ENCODE results near the gene FDXR.
A peak's percentile ranks its signal among the peaks of the same experiment; 100 is the strongest.

FDXR gene

GRCh38 chr17:74888469-74888868, 15.7 kb upstream of the FDXR start:
- Mint-ChIP-seq H3K4me1 (no peaks in the 10 kb centered on the region), H3K4me3 (no peak overlapping the region), H3K36me3 (no peaks in the 10 kb centered on the region), H3K27ac (no peak overlapping the region), H3K9me3 (no peaks in the 10 kb centered on the region), H3K27me3 (peaks cover 76% of the 10 kb centered on the region)
- no peak for DNase-seq
- CTCF ChIA-PET, result interaction anchor here (1.5 kb wide), 1 partner anchor 24 kb away, joined by 3 read pairs; no protein-coding TSS in a partner anchor

GRCh38 chr17:74883241-74883745, 10.5 kb upstream of the FDXR start:
- CTCF ChIA-PET, result no interaction called here
- Mint-ChIP-seq H3K36me3 (no peaks in the 10 kb centered on the region), H3K9me3 (no peaks in the 10 kb centered on the region), H3K27me3 (peaks cover 73% of the 10 kb centered on the region), H3K4me1 (no peaks in the 10 kb centered on the region), H3K4me3 (no peak overlapping the region), H3K27ac (no peak overlapping the region)
- no peak for DNase-seq

GRCh38 chr17:74882517-74883240, 9.9 kb upstream of the FDXR start:
- CTCF ChIA-PET, result interaction anchor here (1.2 kb wide), 1 partner anchor 17 kb away, joined by 3 read pairs; no protein-coding TSS in a partner anchor
- Mint-ChIP-seq H3K4me1 (no peaks in the 10 kb centered on the region), H3K4me3 (no peak overlapping the region), H3K27ac (no peak overlapping the region), H3K9me3 (no peaks in the 10 kb centered on the region), H3K36me3 (no peaks in the 10 kb centered on the region), H3K27me3 (peaks cover 72% of the 10 kb centered on the region)
- DNase-seq, result no peak

- CTCF ChIA-PET, result interaction anchor here (1.3 kb wide), 1 partner anchor 139 kb away, joined by 3 read pairs; no protein-coding TSS in a partner anchor
- no peak overlapping the region for H3K27ac Mint-ChIP-seq
- H3K4me1 Mint-ChIP-seq, result no peaks in the 10 kb centered on the region
These were observed 8.3 kb upstream of the FDXR start for GRCh38 chr17:74881073-74881472.

GRCh38 chr17:74879308-74879707, 6.5 kb upstream of the FDXR start:
- no peak for DNase-seq
- peaks cover 53% of the 10 kb centered on the region for H3K27me3 Mint-ChIP-seq
- H3K27ac Mint-ChIP-seq, result no peak overlapping the region
- H3K4me3 Mint-ChIP-seq, result no peak overlapping the region
- H3K4me1 Mint-ChIP-seq, result peaks cover 12% of the 10 kb centered on the region
- no peaks in the 10 kb centered on the region for H3K36me3 Mint-ChIP-seq
- H3K9me3 Mint-ChIP-seq, result no peaks in the 10 kb centered on the region
- CTCF ChIA-PET, result interaction anchor here (1.1 kb wide), 1 partner anchor 14 kb away, joined by 3 read pairs; no protein-coding TSS in a partner anchor

More at GRCh38 chr17:74881073-74881472, 8.3 kb upstream of the FDXR start:
- Mint-ChIP-seq H3K9me3 (no peaks in the 10 kb centered on the region), H3K4me3 (no peak overlapping the region), H3K27me3 (peaks cover 65% of the 10 kb centered on the region), H3K36me3 (no peaks in the 10 kb centered on the region)
- DNase-seq, result no peak

GRCh38 chr17:74878658-74879057, 5.9 kb upstream of the FDXR start:
- H3K27ac Mint-ChIP-seq, result no peak overlapping the region
- CTCF ChIA-PET, result interaction anchor here (1.0 kb wide), 1 partner anchor 13 kb away, joined by 3 read pairs; no protein-coding TSS in a partner anchor
- peaks cover 48% of the 10 kb centered on the region for H3K27me3 Mint-ChIP-seq
- H3K4me1 Mint-ChIP-seq, result peaks cover 18% of the 10 kb centered on the region
- no peak for DNase-seq
- H3K9me3 Mint-ChIP-seq, result no peaks in the 10 kb centered on the region
- H3K36me3 Mint-ChIP-seq, result no peaks in the 10 kb centered on the region
- no peak overlapping the region for H3K4me3 Mint-ChIP-seq

GRCh38 chr17:74877592-74878548, 5.1 kb upstream of the FDXR start:
- H3K4me1 Mint-ChIP-seq, result peaks cover 22% of the 10 kb centered on the region
- no peak overlapping the region for H3K4me3 Mint-ChIP-seq
- peaks cover 45% of the 10 kb centered on the region for H3K27me3 Mint-ChIP-seq
- H3K36me3 Mint-ChIP-seq, result no peaks in the 10 kb centered on the region
- DNase-seq, result no peak
- H3K9me3 Mint-ChIP-seq, result no peaks in the 10 kb centered on the region
- H3K27ac Mint-ChIP-seq, result no peak overlapping the region
- CTCF ChIA-PET, result interaction anchor here (1.0 kb wide), 1 partner anchor 12 kb away, joined by 3 read pairs; no protein-coding TSS in a partner anchor

- H3K4me1 Mint-ChIP-seq, result peaks cover 39% of the 10 kb centered on the region
- CTCF ChIA-PET, result interaction anchor here (0.7 to 2.1 kb wide), 3 partner anchors 11 to 63 kb away, joined by 3 to 6 read pairs (median 3); no protein-coding TSS in a partner anchor
These were observed 3.3 kb upstream of the FDXR start for GRCh38 chr17:74875977-74876593.

GRCh38 chr17:74875155-74875976, 2.6 kb upstream of the FDXR start:
- no peak for DNase-seq
- H3K36me3 Mint-ChIP-seq, result peaks cover 5% of the 10 kb centered on the region
- H3K4me1 Mint-ChIP-seq, result peaks cover 40% of the 10 kb centered on the region
- CTCF ChIA-PET, result interaction anchor here (1.0 to 2.1 kb wide), 6 partner anchors 10 to 138 kb away, joined by 3 to 6 read pairs (median 4); partner anchors contain the start of gene RAB37
- no peaks in the 10 kb centered on the region for H3K9me3 Mint-ChIP-seq
- H3K27me3 Mint-ChIP-seq, result peaks cover 21% of the 10 kb centered on the region
- H3K4me3 Mint-ChIP-seq, result no peak overlapping the region
- H3K27ac Mint-ChIP-seq, result no peak overlapping the region

More at GRCh38 chr17:74875977-74876593, 3.3 kb upstream of the FDXR start:
- Mint-ChIP-seq H3K4me3 (no peak overlapping the region), H3K36me3 (peaks cover 3% of the 10 kb centered on the region), H3K27ac (no peak overlapping the region), H3K9me3 (no peaks in the 10 kb centered on the region), H3K27me3 (peaks cover 29% of the 10 kb centered on the region)
- no peak for DNase-seq

- Mint-ChIP-seq H3K27me3 (peaks cover 18% of the 10 kb centered on the region), H3K4me1 (peaks cover 43% of the 10 kb centered on the region), H3K4me3 (no peak overlapping the region), H3K27ac (peak overlapping the region; percentile 21), H3K9me3 (no peaks in the 10 kb centered on the region), H3K36me3 (peaks cover 5% of the 10 kb centered on the region)
- CTCF ChIA-PET, result interaction anchor here (1.0 to 1.6 kb wide), 4 partner anchors 11 to 137 kb away, joined by 3 to 5 read pairs (median 4); partner anchors contain the start of gene RAB37
- DNase-seq, result no peak
These were observed 1.8 kb upstream of the FDXR start for GRCh38 chr17:74874615-74875037.

GRCh38 chr17:74873874-74874614, 1.2 kb upstream of the FDXR start:
- Mint-ChIP-seq H3K27ac (peak overlapping the region; percentile 94), H3K4me1 (peaks cover 46% of the 10 kb centered on the region), H3K4me3 (peak overlapping the region; percentile 79), H3K9me3 (no peaks in the 10 kb centered on the region), H3K36me3 (peaks cover 5% of the 10 kb centered on the region), H3K27me3 (peaks cover 13% of the 10 kb centered on the region)
- no peak for DNase-seq
- CTCF ChIA-PET, result interaction anchor here (1.3 to 5.4 kb wide), 6 partner anchors 9 to 87 kb away, joined by 3 to 26 read pairs (median 4); partner anchors contain the start of gene GRIN2C

All from activated naive CD4-positive, alpha-beta T cell treated with anti-CD3 and anti-CD28 coated beads, Interleukin-2, amount 10 ng/mL, durations not matched to agents 7 days and 5 days (primary cell).